ENCODE results near the gene MEF2C.
A peak's percentile ranks its signal among the peaks of the same experiment; 100 is the strongest.

- TF ChIP-seq POLR2AphosphoS5 (IDR thresholded peaks at IDR 0.05; ENCODE audit: low read depth, low read length) (peak; percentile 73; the same call in 1 of the 2 replicates), POLR2A (IDR thresholded peaks at IDR 0.05; ENCODE audit: low read depth, low read length) (peak; percentile 58; the same call in 1 of the 2 replicates)
Measured at GRCh38 chr5:88860501-88860900, 22.5 kb downstream of the MEF2C start.
